Esophagus squamous epithelium (tissue), 4 donors: ENCODE data around the gene EIPR1.

Source experiments
- POLR2A ChIP-seq, 4 donors: fragments of 450-650 bp; IDR thresholded peaks; one replicate each; pipeline ENCODE4 v1.6.1; 2017; ENCODE audit warnings: antibody characterized with exemption in 4 of 4, mild to moderate bottlenecking in 4 of 4, moderate library complexity in 3 of 4
- TF ChIP-seq, protein P1 (sequence below), 6 experiments: fragments of 450-650 bp in 4 of 6; fragments of 200-600 bp in 2 of 6; sonication (generic) in 2 of 6; IDR thresholded peaks; one replicate each; pipeline ENCODE4 v1.5.1; 2016 to 2019; ENCODE audit warnings: antibody characterized with exemption in 6 of 6, mild to moderate bottlenecking in 4 of 6, moderate library complexity in 4 of 6

DNA sequence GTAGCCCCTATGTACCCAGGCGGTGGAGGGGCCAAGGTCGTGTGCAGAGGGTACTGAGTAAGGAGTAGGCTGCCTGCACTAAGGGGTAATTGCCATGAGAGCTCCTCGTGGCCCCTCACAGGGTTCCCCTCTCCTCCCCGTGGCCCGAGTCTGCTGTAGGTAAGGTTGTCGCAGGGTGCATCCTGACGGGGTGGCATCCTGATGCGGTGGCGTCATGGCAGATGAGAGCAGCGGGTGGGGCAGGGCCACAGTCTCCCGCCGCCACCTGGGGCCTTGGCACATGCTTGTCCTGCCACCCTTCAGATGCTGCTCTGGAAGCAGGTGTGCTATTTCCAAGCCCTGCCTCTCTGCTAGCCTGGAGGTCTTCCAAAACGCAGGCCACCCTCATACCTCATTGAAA is 89.7 kb downstream of the EIPR1 start:
- TF ChIP-seq, protein P1, sequence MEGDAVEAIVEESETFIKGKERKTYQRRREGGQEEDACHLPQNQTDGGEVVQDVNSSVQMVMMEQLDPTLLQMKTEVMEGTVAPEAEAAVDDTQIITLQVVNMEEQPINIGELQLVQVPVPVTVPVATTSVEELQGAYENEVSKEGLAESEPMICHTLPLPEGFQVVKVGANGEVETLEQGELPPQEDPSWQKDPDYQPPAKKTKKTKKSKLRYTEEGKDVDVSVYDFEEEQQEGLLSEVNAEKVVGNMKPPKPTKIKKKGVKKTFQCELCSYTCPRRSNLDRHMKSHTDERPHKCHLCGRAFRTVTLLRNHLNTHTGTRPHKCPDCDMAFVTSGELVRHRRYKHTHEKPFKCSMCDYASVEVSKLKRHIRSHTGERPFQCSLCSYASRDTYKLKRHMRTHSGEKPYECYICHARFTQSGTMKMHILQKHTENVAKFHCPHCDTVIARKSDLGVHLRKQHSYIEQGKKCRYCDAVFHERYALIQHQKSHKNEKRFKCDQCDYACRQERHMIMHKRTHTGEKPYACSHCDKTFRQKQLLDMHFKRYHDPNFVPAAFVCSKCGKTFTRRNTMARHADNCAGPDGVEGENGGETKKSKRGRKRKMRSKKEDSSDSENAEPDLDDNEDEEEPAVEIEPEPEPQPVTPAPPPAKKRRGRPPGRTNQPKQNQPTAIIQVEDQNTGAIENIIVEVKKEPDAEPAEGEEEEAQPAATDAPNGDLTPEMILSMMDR (IDR thresholded peaks at IDR 0.05): no peak
- TF ChIP-seq POLR2A (IDR thresholded peaks at IDR 0.05): no peak
